Prostate gland (tissue), 2 donors: ENCODE data around the gene ABLIM3.

ENCODE experiments used
- CTCF ChIP-seq, 4 experiments: fragments of 200-600 bp in 2 of 4; fragments of 450-650 bp in 2 of 4; sonication (generic) in 2 of 4; IDR thresholded peaks; 1 replicate in 3 of 4; 2 replicates in 1 of 4; pipeline ENCODE4 v1.5.1; 2016 to 2019; ENCODE audit warnings: antibody characterized with exemption in 4 of 4, mild to moderate bottlenecking in 2 of 4, moderate library complexity in 2 of 4
- POLR2A ChIP-seq: fragments of 450-650 bp; IDR thresholded peaks from one replicate; pipeline ENCODE4 v1.6.1; 2016; ENCODE audit warnings: antibody characterized with exemption, mild to moderate bottlenecking
- POLR2AphosphoS5 ChIP-seq: sonication (generic); formaldehyde crosslinking; IDR thresholded peaks from one replicate; pipeline ENCODE4 v1.6.1; 2017; ENCODE audit warnings: antibody characterized with exemption

GRCh38 chr5:149181732-149182131, 40.4 kb downstream of the ABLIM3 start:
- no peak for TF ChIP-seq CTCF (IDR thresholded peaks at IDR 0.05)
- no peak for TF ChIP-seq POLR2AphosphoS5
- no peak for TF ChIP-seq POLR2A
